HG02938 (cell line): ENCODE measurements around the gene ATF6B.
A peak's percentile ranks its signal among the peaks of the same experiment; 100 is the strongest.

ENCODE experiments used
- ATAC-seq: cut with Tn5 transposase; IDR thresholded peaks from one replicate; pipeline ENCODE4 v1.9.1; 2021; ENCODE audit warnings: mild to moderate bottlenecking, moderate library complexity; ENCODE audit not compliant: unreplicated experiment

The ATF6B gene

DNA sequence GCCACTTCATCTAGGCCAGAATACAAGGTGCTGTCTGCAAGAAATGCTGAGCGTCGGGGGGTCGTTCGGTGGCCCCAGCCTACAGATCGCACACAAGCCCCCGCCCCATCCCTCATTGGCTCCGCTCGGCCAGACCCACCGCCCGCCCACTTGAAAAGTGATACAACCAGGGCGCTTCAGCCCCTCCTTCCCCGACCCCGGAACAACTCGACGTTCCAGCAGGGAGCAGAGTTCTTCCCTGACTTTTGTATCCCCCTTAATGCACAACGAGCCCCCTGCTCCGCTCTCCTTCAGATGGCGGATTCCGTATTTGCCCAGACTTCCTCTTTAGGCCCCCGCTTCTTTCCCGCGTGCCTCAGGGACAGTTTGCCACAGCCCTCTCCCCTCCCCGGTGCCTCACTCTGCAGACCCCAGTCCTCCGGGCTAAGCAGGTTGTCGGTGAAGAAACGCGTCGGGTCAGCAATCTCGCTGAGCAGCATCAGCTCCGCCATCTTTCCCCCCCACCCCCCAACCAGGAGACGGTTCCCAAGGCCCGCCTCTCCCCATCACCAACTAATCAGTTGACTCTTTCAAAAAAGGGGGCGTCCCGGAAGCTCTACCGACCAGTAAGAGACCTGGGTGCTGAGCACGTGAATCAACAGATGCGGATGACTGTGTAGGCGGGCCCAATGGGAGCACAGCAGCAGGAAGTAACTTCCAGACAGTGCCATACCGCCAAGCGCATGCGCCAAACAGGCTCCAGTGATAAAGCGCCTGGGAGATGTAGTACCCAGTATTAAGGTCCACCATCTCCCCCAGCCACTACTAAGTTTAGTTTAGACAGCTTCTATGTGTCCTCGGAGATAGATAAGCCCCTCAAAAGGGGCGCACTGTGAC is at the start of gene ATF6B:
ATF6B (minus strand) TSS at position 530 of the 876 bp plus-strand sequence; CDS start at position 491, 39 bp downstream.
- peak; percentile 85 for ATAC-seq

DNA sequence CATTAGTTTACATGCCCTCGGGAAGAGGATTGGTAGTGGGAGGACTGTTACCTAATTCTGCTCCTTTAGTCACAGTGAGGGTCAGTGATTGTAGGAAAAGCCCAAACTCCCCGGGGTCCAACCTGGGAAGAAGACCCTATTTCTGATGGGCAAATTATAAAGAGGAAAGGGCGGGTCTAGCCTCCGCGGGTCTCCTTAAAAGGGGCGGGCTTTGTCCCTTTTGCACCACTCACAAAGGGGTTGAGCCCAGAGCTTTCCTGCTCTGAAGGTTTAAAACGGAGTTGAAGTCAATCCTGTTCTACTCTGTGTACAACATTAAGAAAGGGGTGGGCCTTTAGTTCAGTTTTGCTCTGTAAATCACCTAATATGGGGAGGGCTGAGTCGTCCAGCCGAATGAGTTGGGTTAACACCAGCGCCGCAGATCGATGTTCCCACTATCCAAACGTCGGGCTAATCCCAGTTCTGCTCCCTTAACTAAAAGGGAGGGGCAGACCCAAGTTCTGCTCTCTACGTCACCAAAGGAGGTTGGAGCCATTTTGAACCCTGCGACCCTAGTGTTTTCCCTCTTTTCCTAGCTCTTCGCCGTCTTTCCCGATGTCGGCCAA is 49.2 kb upstream of the ATF6B start:
- ATAC-seq = no peak

DNA sequence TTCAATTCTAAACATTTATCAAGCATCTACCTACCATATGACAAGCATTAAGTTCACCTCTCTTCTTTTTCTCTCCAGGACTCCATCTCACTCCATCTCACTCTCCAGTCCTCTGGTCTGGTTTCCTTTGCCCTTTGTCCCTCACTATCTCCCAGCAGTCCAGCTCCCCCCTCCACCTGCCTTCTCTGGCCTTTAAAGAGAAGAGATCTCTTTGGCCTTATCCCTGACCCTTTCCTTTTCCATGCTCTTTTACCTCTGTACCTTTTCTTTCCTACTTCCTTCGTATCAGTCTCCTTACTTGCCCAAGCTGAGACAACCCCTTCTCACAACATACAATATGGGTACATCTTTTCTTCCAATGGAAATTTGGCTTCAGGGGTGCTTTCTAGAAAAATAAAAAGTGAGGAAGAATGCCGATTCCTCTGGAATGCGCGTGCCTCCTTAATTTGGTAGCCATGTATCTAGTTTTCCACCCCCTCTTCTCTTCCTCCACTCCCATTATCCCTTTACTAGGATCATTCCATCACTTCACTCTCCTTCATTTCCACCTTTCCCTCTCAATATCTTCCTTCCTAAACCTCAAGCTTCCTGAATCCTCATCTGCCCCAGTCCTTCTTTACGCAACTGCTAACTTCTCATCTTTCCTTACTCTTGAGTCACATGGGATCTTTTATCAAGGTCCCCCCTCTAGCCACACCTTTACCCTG is 48.6 kb upstream of the ATF6B start:
- ATAC-seq = no peak

DNA sequence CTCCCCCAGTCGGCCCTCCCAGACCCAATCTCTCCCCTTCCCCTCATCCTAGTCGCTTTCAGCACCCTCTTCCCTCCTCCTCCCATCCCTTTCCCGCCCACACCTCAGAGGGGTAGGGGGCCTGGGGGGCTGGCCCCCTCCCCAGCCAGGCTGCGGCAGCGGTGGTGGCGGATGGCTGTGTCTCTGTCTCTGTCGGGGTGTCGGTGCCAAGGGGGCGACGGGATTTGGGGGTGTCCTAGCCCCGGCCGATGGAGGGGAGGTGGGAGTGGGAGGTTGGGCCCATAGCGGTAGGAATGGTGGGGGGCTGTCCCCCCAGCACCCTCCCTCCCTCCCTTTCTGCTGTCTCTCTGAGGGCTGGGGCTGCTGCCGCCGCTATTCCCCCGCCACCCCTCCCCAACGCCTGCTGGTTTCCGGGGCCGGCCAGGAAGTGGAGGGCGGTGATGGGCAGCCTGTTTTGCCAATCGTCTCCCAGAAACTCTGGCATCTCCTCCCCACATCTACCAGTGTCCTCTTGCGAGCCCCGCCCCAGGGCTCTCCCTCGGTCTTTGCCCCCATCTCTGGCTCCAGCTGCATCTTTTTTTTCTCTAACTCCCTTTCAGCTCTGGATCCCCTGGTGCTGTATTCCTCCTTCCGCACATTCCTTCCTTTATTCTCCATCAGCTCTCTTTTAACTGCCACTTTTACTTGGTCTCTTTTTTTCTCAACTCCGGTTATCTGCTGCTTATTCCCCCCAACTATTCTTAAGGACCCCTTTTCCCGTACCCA is 47.8 kb upstream of the ATF6B start, which contains the start of gene AGPAT1:
AGPAT1 (minus strand) TSS at position 374 of the 765 bp plus-strand sequence. CDS start 4,588 bp downstream, outside the sequence.
- ATAC-seq = no peak

DNA sequence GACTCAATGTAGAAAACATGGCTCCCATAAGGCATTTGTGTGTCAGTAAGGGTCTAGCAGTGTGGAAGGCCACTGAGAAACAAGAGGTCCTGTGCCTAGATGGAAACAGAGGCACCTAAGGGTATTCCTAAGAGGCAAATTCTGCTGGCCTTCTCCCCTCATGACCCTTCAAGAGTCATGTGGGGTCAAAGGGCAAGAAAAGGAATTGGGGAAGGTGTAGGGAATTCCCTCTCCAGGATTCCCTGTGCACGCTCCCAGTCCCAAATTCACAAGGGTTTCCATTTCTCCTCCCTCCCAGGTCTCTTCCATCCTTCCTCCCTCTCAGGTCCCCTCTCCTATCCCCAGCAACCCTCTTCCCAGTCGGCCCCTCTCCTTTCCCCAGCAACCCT is 47.3 kb upstream of the ATF6B start:
- ATAC-seq = no peak

DNA sequence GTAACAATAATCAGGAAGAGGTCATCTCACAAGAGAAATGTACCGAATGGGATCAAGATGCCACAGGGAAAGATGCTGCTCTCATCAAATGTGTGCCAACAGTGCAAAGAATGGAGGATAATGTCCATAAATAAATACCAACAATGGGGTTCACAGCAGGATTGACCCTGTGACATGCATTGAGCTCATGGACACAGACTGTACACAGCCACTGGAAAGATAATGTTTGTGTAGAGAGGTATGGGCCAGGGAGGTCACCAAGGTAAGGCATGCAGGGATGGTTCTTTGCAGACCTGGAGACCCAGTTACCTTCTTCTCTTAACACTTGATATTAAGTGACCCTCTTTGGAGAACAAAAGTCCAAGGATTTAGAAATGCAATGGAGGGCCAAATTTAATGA is 46.4 kb upstream of the ATF6B start:
- ATAC-seq = no peak

DNA sequence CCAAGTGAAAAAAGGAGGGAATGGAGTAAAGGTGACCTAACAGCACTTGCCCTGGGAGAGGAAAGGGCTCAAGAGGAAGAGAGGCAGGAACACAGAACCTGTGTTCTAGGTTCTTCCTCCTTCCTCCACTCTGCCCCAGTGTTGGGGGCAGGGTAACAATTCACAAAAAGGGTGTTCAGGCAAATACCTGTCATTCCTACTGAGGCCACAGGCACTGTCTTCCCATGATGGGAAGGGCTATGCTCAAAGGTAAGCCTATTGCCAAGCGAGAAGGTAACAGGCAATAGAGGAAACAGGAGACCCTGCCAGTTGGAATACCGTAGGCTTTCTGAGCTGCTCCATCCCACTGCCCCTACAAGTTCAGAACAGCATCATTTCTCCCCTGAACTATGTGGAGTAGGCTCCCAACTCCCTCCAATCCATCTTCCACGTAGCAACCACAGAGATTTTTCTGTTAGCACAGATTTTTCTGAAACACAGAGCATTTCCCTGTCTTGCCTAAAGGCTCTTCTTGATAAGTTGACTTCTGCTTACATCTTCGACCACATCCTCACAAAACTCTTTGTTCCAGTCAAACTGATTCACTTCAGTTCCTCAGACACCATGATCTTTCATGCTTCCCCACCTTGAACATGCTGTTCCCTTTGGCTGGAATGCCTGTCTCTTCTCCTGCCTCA is 45.1 kb upstream of the ATF6B start:
- ATAC-seq = no peak

DNA sequence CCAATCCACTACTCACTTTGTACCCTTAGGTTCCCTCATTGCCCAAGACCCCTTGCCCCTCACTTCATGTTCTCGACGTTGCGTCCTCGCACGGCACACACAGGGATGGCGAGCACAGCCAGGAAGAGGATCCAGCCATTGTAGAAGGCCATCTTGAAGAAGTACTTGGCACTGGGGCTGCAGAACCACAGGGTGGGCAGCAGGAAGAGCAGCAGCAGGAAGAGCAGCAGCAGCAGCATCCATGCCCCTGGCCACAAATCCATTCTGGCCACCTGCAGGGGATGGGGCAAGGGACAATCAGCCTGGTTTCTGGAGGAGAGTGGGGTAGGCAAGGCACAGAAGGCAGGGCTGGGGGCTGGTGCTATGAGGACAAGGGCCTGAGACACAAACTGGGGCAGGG is 43.2 kb upstream of the ATF6B start:
- ATAC-seq = no peak

DNA sequence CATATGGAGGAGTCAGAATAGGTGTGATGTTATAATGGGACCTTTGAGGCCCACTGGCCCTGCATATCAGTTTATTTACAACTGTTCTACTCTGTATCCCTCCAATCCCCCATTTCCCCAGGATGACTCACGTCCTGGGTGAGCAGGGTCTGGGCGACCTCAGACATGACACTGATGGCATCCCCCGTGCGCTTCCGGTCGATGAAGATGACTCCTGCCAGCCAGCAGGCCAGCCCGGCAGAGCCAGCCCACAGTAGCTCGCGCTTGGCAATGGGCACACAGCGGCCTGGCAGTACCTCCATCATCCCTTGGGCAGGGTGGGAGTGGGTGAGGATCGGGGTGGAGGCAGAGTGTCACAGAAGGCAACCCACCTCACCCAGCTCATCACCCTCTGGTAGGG is 42.2 kb upstream of the ATF6B start:
- no peak for ATAC-seq

DNA sequence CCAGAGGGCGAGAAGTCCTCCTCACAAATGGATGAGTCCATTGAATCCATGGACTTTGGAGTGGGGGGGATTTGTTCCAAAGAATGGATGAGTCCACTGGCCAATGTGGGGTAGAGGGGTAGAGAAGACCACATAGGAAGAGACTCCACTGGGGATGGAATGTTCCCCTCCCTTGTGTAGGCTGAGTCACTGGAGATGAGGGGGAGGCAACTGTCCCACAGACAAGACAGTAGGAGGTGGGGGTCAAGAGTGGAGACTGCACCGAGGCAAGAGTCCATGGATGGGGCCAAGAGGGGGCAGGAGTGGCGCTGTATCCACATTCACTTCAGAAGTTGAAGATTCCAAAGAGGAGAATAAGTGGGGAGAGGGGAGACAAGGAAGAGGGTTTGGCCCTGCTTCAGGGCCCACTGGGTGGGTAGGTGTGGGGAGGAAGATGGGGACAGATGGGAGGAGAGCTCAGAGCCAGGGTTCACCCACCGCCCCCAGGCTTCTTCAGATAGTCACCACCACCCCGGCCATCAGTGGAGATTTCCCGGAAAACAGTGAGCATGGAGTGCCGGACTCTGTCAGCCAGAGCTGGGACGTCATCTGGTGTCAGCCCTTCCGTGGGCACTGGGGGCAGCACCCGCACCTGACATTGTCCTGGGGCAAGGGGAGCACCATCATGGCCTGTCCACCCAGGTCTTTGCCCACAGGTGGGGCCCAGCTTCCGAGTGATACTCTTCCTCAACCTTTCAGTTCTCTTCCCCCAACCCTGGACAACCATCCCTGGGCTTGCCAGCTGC is 41.0 kb upstream of the ATF6B start:
- ATAC-seq = no peak

DNA sequence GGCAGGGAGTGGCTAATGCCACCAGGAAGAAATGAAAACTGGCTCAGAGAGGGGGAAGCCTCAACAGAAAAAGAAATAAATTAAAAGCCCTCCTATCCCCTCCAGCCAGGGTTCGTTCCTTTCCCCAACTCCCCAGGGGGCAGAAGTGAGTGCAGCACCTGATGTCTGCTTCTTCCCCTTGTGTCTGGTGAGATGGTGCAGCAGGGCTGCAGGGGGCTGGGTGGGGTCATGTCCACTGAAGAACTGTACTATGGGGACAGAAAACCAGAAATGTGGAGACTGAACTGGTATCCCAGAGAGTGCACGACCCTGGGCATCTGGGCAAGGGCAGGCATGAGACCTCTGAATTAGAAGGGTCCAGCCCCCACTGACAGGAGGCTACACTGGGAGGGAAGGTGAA is 40.3 kb upstream of the ATF6B start:
- ATAC-seq = no peak

DNA sequence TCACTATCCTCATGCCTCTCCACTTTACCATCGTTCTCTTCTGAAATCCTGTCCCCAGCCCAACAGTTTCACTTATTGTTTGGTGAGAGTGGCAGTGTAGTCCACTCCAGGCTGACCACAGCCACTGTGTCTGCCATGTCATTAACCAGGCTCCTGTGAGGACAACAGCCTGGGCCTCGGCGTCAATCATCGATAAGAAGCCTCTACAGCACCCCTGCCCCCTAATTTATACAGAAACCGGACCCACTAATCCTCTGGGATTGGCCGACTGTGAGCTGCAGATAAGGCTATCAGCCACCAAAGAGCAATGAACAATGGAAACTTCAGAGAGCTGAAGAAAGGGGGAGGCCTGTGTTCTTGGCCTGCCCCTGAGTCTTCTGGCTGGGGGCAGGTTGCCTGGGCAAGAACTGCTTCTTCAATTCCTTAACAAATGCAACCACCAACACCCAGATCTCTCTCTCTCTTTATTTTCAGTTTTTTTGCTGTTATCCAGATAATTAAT is 39.8 kb upstream of the ATF6B start:
- ATAC-seq = no peak

DNA sequence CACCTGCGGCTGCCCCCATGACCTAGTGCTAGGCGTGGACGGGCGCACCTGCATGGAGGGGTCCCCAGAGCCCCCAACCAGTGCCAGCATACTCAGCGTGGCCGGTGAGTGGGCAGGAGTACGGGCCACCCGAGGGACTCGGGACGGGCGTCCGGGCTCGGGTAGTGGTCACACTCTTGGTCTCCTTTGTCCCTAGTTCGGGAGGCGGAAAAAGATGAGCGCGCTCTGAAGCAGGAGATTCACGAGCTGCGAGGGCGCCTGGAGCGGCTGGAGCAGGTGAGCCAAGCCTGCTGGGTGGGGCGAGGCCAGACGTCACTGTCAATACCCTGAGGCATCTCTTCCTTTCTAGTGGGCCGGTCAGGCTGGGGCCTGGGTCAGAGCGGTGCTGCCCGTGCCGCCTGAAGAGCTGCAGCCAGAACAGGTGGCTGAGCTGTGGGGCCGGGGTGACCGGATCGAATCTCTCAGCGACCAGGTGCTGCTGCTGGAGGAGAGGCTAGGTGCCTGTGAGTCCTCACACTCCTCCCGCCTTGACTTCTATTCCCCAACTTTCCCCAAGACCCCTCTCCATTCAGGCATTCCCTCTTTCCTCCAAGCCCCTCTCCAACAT is 39.2 kb upstream of the ATF6B start:
- no peak for ATAC-seq

DNA sequence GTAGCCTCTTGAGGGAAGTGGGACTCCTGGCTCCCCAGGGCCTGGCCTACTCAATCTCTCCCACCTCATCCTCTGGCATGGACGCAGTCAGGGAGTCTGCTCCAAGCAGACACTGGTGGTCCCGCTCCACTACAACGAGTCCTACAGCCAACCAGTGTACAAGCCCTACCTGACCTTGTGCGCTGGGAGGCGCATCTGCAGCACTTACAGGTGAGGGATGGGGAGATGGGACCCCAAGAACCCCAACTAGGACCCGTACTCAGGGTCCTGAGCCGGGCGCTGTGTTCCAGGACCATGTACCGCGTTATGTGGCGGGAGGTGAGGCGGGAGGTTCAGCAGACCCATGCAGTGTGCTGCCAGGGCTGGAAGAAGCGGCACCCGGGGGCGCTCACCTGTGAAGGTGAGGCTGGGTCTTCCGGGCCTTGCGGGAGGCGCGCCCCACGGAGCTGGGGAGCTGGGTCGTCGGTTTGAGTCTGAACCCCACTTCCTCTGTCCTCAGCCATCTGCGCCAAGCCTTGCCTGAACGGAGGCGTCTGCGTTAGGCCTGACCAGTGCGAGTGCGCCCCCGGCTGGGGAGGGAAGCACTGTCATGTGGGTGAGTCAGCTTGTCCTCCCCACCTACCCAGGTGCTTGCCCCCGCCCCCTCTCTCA is 38.5 kb upstream of the ATF6B start:
- no peak for ATAC-seq

DNA sequence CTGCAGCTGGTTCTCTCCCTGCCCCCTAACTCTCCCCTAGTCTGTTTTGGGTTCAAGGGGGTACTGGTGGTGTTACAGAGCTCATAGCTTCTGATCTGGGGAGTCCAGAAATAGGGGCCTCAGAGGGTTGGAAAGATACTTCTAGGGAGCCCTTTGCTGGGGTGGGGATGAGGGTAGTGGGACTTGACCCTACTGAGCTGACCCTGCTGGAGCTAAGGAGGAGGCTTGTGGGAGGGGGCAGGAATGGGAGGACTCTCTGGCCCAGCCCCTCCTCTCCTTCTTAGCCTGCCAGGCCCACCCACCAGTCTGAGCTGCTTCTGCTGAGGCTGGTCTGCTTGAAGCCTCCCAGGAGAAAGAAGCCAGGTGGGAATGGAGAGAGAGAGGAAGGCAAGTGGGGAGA is 36.2 kb upstream of the ATF6B start, which contains the start of gene EGFL8:
EGFL8 (plus strand) TSS at position 301 of the 400 bp plus-strand sequence. CDS start 1,571 bp downstream, outside the sequence.
- ATAC-seq = no peak

DNA sequence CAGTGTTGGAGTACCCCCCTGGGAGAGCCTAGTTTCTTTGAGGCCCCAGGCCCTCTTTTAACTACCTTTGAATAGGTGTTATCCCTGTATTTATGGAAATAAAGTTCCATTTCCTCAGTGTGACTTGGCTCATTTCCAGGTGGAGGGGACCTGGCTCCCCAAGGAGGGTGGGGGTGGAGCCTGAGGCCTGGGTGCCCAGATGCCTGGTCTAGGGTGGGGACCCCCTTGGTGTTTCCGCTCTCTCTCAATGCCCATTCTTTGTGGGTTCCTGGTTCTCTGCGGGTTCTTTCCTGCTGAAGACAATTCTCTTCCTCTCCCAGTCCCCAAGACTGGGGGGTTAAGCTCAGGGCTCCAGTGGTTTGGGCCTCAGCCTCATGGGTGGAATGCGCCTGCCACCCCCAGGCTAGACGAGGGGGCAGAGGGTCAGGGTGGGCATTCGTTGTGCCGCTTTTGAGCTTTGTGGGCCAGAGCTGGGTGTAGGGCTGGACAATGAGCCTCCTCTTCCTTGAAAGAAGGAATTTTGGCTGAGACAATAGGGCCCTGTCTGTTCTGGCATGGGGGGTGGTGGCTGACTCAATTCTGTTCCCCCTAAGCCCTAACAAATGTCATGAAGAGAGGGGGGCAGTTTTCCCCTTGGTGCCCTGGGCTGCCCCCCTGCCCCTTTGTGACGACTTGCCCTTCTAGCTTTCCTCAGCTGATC is 35.7 kb upstream of the ATF6B start:
- no peak for ATAC-seq

DNA sequence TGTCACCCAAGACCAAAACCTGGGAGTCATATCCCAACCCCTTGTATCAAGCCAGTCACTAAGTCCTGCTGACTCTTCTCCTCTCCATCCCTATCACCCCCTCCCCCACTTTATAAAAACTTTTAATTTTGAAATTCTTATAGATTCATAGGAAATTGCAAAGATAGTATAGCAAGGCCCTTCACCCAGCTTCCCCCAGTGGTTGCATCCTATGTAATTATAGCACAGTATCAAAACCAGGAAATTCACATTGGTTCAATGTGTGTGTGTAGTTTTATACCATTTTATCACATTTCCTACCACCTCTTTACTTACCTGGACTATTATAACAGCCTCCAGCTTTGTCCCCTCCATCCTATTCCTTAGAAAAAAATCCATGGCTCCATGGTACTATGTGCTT is 30.0 kb upstream of the ATF6B start:
- no peak for ATAC-seq

DNA sequence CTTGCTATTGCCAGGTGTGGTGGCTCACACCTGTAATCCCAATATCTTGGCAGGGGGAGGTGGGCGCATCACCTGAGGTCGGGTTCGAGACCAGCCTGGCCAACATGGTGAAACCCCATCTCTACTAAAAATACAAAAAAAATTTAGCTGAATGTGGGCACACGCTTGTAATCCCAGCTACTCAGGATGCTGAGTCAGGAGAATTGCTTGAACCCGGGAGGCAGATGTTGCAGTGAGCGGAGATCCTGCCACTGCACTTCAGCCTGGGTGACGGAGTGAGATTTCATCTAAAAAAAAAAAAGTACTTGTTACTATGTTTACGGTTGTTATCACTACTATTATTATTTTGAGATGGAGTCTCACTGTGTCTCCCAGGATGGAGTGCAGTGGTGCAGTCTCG is 28.8 kb upstream of the ATF6B start:
- ATAC-seq = no peak
